T-helper 17 cell (primary cell): ENCODE measurements around the gene PCCB. TPM values are rescaled to one million over a fixed set of nuclear protein-coding genes. Genes with fewer than 3 reads are reported as not detected.
"Not testable (repeated sequence)": the region's sequence is repeated elsewhere in the genome, so short reads cannot be mapped to it uniquely, and the experiment has no call there.

Source experiments
- ATAC-seq: fragments of 150-1000 bp; cut with Tn5 transposase; 2 replicates; pipeline ENCODE4 v1.10.0; 2021; ENCODE audit warnings: mild to moderate bottlenecking, moderate library complexity
- DNase-seq, 3 donors: peaks; one replicate each; pipeline versions ENCODE4 v3.0.0 to v3.0.0-alpha.2; 2020 to 2021
- H3K9me3 ChIP-seq: one replicate; pipeline ENCODE4 v1.7.0; 2013; ENCODE audit warnings: low read length, mild to moderate bottlenecking; ENCODE audit not compliant: control insufficient read depth, poor library complexity, severe bottlenecking
- H3K27ac Mint-ChIP-seq: one replicate; pipeline ENCODE4 v1.8.0; 2022; ENCODE audit warnings: mild to moderate bottlenecking, moderate library complexity, mixed read lengths
- H3K27me3 Mint-ChIP-seq: one replicate; pipeline ENCODE4 v1.8.0; 2022; ENCODE audit warnings: mixed read lengths
- H3K36me3 Mint-ChIP-seq: one replicate; pipeline ENCODE4 v1.8.0; 2022; ENCODE audit warnings: low read depth, mixed read lengths
- H3K4me1 Mint-ChIP-seq: one replicate; pipeline ENCODE4 v1.8.0; 2022; ENCODE audit warnings: mild to moderate bottlenecking, mixed read lengths
- H3K4me3 Mint-ChIP-seq: one replicate; pipeline ENCODE4 v1.8.0; 2022; ENCODE audit warnings: mild to moderate bottlenecking, moderate library complexity, mixed read lengths
- total RNA-seq, 4 donors: library from RNA in 2 of 4; stranded (reverse) in 2 of 4; gene quantifications; one replicate each; pipeline ENCODE4 v1.2.3 and lab custom pipeline; 2022 to 2026

The PCCB gene
- total RNA-seq, 2 donors from 2014 or later = 13.0 to 13.3 TPM

DNA sequence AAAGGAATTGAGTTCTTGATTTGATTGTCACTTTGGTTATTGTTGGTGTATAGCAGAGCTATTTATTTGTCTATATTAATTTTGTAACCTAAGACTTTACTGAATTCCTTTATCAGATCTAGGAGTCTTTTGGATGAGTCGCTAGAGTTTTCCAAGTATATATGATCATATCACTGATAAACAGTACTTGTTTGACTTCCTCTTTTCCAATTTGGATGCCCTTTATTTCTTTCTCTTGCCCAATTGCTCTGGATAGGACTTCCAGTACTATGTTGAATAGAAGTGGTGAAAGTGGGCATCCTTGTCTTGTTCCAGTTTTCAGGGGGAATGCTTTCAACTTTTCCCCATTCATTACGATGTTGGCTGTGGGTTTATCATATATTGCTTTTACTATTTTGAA is 21.5 kb downstream of the PCCB start:
- not testable (repeated sequence) for H3K27me3 Mint-ChIP-seq
- peaks cover 11% of the 10 kb centered on the region for H3K36me3 Mint-ChIP-seq

DNA sequence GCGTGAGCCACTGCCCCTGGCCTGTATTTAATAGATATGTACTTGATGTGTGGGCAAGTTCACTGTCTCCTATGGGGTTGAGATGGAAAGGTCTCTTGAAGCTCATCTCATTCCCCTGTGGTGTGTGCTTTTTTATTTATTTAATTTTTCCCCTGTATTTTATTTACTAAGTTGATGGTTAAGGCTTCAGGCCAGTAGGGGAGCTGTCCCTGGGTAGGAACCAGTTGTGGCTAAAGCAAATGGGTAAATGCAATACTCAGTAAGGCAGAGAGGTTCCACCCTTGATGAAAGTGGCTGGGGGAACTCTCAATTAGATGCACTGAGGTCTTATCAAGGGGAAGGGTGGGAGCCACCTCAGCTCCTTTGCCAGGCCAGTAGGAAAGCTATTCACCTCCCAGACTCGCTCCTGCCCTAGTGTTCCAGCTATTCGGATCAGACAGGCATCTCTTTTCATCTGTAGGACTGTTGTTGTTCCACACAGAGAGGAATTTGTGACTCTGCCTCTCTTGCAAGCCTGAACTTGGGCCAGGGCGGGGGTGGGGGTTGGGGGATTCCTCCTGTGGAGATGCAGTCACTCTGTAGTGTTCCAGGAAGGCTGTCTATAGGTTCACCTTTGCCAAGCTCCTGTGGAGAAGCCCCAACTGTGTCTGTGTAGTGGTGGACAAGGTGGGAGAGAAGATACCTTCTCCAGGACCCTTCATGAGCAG is 26.1 kb downstream of the PCCB start:
- Mint-ChIP-seq H3K36me3 (peaks cover 14% of the 10 kb centered on the region), H3K4me1 (peaks cover 15% of the 10 kb centered on the region), H3K27me3 (no peaks in the 10 kb centered on the region), H3K4me3 (no peak overlapping the region), H3K27ac (no peak overlapping the region)
- H3K9me3 ChIP-seq = no peaks in the 10 kb centered on the region
- DNase-seq = no peak
- no peak for ATAC-seq

More for the DNA sequence above, 21.5 kb downstream of the PCCB start:
- not testable (repeated sequence) for H3K4me3 Mint-ChIP-seq, ATAC-seq, H3K27ac Mint-ChIP-seq, DNase-seq, H3K9me3 ChIP-seq
- peaks cover 24% of the 10 kb centered on the region for H3K4me1 Mint-ChIP-seq

DNA sequence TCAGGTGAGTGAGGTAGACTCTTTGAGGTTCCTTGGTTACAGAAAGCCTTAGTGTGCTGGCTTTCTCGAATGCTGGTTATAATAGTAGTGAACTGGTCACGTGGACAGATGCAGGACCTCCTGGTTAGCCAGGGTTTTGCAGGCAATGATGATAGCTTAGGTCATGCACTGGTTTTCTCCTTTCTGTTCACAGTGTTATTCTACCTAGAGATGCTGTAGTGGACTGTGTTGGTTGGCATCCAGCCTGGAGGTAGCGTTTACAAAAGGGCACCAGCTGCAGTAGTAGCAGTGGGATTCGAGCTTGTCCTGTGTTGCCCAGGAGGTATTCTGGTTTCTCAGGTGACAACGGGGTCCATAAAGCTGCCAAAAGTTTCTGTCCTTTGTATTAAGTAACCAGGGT is 27.0 kb downstream of the PCCB start:
- H3K9me3 ChIP-seq = no peaks in the 10 kb centered on the region
- peaks cover 14% of the 10 kb centered on the region for H3K36me3 Mint-ChIP-seq
- no peak overlapping the region for H3K4me3 Mint-ChIP-seq
- H3K27ac Mint-ChIP-seq = no peak overlapping the region
- ATAC-seq (no peak), DNase-seq (no peak)
- H3K4me1 Mint-ChIP-seq = peaks cover 7% of the 10 kb centered on the region
- H3K27me3 Mint-ChIP-seq = no peaks in the 10 kb centered on the region

DNA sequence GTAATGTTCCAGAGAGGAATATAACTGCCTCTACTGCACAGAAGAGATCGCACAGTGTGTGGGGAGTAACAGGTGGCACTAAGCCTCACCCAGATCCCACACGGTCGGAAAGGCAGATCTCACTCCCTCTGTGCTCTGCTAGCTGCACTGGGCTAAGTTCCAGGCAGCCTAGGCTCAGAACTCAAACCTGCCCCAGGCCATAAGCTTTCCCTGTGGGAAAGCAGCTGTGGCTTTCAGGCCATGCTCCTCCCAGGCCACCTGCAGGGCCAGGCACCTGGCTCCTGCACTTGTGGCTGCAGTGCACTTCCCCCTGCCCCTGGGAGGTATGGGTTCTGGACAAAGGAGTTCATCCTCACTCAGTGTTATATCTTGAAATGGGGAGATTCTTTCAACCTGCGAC is 27.5 kb downstream of the PCCB start:
- Mint-ChIP-seq H3K4me1 (peaks cover 4% of the 10 kb centered on the region), H3K36me3 (peaks cover 14% of the 10 kb centered on the region), H3K4me3 (no peak overlapping the region), H3K27ac (no peak overlapping the region), H3K27me3 (no peaks in the 10 kb centered on the region)
- no peak for DNase-seq
- no peaks in the 10 kb centered on the region for H3K9me3 ChIP-seq
- no peak for ATAC-seq

DNA sequence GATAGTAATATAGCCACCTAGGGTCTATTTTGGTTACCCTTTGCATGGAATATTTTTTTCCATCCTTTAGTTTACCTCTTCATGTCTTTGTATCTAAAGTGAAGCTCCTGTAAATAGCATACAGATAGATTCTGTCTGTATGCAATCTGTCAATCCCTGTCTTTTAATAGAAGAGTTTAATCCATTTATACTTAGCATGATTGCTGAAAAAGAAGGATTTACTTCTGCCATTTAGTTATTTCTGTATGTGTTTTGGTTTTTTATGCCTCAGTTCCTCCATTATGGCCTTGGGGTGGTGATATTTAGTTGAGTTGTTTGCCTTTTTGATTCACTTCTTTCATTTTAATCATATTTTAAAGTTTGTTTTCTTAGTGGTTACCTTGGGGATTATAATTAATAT is 29.0 kb downstream of the PCCB start:
- Mint-ChIP-seq H3K4me1 (peaks cover 7% of the 10 kb centered on the region), H3K27ac (no peak overlapping the region), H3K27me3 (no peaks in the 10 kb centered on the region), H3K36me3 (peaks cover 16% of the 10 kb centered on the region), H3K4me3 (no peak overlapping the region)
- no peak for ATAC-seq
- H3K9me3 ChIP-seq = no peaks in the 10 kb centered on the region
- DNase-seq = no peak

DNA sequence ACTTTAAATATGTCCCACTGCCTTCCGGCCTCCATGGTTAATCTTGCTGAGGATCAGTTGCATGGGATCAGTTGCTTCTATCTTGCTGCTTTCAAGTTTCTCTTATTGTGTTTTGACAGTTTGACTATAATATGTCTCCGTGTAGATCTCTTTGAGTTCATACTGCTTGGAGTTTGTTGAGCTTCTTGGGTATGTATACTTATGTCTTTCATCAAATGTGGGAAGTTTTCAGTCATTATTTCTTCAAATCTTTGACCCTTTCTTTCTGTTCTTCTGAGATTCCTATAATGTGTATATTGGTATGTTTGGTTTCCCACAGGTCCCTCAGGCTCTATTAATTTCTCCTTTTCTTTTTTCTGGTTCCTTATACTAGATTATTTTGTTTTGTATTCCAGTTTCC is 30.8 kb downstream of the PCCB start:
- ATAC-seq (no peak), DNase-seq (no peak)
- H3K9me3 ChIP-seq = no peaks in the 10 kb centered on the region
- H3K4me3 Mint-ChIP-seq = no peak overlapping the region
- peaks cover 20% of the 10 kb centered on the region for H3K36me3 Mint-ChIP-seq
- no peaks in the 10 kb centered on the region for H3K27me3 Mint-ChIP-seq
- no peak overlapping the region for H3K27ac Mint-ChIP-seq
- peaks cover 10% of the 10 kb centered on the region for H3K4me1 Mint-ChIP-seq

DNA sequence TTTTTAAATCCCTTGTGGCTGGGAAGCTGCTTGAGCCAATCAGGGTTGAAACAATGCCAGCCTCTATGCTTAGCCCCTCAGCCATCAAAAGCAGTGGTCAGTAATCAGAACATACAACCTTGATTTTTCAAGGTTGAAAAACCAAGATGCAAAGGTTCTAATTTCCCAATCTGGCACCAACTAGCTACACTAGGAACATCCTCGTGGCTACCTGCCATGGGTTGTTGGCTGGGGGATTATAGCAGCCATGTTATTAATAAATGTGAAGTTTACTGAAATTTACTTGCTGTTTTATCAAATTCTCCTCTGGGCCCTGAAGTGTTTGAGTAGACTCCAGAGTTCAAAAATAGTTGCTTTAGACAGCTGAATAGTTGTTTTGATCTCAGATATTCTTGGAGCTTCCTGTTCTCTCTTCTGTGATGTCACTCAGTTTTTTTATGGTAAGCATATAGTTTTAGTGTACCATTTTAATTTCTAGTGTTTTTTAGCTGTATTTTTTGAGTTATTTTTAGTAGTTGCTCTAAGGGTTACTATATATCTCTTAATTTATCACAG is 31.9 kb downstream of the PCCB start:
- H3K4me3 Mint-ChIP-seq = no peak overlapping the region
- no peak overlapping the region for H3K27ac Mint-ChIP-seq

DNA sequence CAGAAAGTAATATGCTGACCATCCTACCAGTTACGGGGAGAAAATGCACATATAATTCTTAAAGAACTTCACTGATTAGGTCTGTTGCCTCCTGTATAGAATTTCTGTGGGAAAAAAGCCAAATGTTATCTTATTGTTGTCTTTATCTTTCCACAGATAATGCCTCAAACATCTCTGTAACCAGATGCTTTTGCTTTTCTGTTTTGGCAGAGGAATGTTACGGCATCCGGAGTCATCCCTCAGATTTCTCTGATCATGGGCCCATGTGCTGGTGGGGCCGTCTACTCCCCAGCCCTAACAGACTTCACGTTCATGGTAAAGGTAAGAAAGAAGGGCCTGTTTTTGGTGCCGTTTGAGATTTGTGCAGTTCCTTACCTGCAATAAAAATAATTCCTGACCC is 33.5 kb downstream of the PCCB start:
- Mint-ChIP-seq H3K4me3 (no peak overlapping the region), H3K4me1 (peaks cover 17% of the 10 kb centered on the region), H3K36me3 (peaks cover 22% of the 10 kb centered on the region), H3K27me3 (no peaks in the 10 kb centered on the region), H3K27ac (no peak overlapping the region)
- H3K9me3 ChIP-seq = no peaks in the 10 kb centered on the region
- ATAC-seq = no peak
- no peak for DNase-seq

More for the DNA sequence above, 31.9 kb downstream of the PCCB start:
- DNase-seq (no peak), ATAC-seq (no peak)
- Mint-ChIP-seq H3K36me3 (peaks cover 23% of the 10 kb centered on the region), H3K4me1 (peaks cover 14% of the 10 kb centered on the region), H3K27me3 (no peaks in the 10 kb centered on the region)
- H3K9me3 ChIP-seq = no peaks in the 10 kb centered on the region

DNA sequence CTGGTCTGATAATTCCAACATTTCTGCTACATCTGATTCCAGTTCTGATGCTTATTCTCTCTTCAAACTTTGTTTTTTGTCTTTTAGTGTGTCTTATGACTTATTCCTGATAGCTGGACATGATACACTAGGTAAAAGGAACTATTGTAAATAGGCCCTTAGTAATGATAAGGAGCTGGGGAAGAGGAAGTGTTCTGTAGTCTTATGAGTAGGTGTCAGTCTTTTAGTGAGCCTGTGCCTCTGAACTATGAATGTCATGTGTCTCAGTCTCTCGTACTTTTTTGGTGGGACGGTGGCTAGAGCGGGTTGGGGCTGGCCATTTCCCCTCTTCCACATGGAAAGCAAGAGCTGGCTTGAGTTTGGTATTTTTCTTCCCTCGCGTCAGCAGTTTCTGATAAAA is 41.2 kb downstream of the PCCB start:
- ATAC-seq (no peak), DNase-seq (no peak)
- peaks cover 10% of the 10 kb centered on the region for H3K4me1 Mint-ChIP-seq
- H3K4me3 Mint-ChIP-seq = no peak overlapping the region
- H3K27ac Mint-ChIP-seq = no peak overlapping the region
- no peaks in the 10 kb centered on the region for H3K27me3 Mint-ChIP-seq
- H3K9me3 ChIP-seq = no peaks in the 10 kb centered on the region
- H3K36me3 Mint-ChIP-seq = peaks cover 15% of the 10 kb centered on the region

DNA sequence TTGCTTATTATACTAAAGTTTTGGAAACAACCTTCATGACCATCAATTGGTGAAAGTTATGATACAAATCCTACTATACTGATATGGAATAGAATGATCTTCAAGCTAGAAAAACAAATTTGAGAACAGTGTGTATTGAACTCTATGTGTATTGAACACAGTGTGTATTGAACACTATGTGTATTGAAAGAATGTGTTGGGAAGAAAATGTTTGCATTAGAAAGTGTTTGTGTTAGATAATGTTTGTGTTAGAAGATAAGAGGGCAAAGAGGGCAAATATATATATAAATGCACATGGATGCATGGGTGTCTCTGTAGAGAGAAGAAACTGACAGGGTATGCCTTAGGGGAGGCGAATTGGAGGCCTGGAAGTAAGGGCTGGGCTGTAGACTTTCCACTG is 42.4 kb downstream of the PCCB start:
- H3K36me3 Mint-ChIP-seq = peaks cover 14% of the 10 kb centered on the region
- H3K4me3 Mint-ChIP-seq = no peak overlapping the region
- DNase-seq = no peak
- H3K27me3 Mint-ChIP-seq = no peaks in the 10 kb centered on the region
- peaks cover 8% of the 10 kb centered on the region for H3K4me1 Mint-ChIP-seq
- no peak for ATAC-seq
- no peak overlapping the region for H3K27ac Mint-ChIP-seq
- no peaks in the 10 kb centered on the region for H3K9me3 ChIP-seq

DNA sequence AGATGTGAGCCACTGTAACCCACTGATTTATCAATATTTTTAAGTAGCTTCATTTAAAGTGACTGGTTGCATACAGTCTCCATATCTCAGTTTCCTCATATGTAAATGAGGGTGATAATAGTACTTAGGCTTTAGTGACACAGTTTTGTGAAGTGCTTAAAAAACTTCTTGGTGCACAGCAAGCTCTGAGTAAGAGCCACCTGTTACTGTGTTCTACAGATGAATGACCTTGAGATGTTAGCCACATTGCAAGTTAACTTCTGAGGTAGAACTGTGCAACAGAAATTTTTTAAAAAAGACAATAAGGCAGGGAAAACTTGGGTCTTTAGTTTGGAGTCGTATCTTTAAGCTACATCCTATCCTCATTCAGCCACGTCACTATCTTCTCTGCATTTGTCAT is 43.1 kb downstream of the PCCB start:
- Mint-ChIP-seq H3K27me3 (no peaks in the 10 kb centered on the region), H3K4me1 (peaks cover 7% of the 10 kb centered on the region), H3K36me3 (peaks cover 14% of the 10 kb centered on the region), H3K4me3 (no peak overlapping the region), H3K27ac (no peak overlapping the region)
- ATAC-seq (no peak), DNase-seq (no peak)
- no peaks in the 10 kb centered on the region for H3K9me3 ChIP-seq

DNA sequence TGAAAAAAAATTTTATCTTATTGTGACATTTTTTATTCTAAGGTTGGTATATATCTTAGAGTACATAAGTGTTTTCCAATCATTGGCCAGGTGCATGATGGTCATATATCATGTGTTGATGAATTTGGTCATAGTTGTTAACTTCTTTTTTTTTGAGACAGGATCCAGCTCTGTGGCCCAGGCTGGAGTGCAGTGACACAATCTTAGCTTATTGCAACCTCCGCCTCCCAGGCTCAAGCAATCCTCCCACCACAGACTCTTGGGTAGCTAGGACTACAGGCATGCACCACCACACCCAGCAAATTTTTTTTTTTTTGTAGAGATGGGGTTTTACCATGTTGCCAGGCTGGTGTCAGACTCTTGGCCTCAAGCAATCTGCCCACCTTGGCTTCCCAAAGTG is 44.0 kb downstream of the PCCB start:
- Mint-ChIP-seq H3K4me1 (peaks cover 7% of the 10 kb centered on the region), H3K4me3 (no peak overlapping the region), H3K27me3 (no peaks in the 10 kb centered on the region), H3K27ac (no peak overlapping the region), H3K36me3 (peaks cover 14% of the 10 kb centered on the region)
- DNase-seq (no peak), ATAC-seq (no peak)
- H3K9me3 ChIP-seq = no peaks in the 10 kb centered on the region

DNA sequence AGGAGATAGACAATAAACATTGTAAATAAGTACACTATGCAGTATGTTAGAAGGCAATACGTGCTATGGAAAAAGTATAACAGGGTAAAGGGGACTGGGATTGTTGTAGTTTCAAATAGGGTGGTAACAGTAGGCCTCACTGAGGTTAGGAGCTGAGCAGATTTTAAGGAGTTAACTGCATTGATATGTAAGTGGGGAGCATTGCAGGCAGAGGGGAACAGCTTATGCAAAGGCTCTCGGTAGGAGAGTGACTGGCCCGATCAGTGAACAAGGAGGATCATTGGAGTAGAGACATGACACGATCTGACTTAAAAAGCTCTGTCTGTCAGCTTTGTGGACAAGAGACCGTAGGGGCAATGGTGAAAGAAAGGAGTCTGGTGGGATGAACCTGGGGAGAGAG is 46.8 kb downstream of the PCCB start:
- no peaks in the 10 kb centered on the region for H3K9me3 ChIP-seq
- Mint-ChIP-seq H3K27me3 (no peaks in the 10 kb centered on the region), H3K27ac (no peak overlapping the region), H3K4me3 (no peak overlapping the region), H3K4me1 (peaks cover 4% of the 10 kb centered on the region), H3K36me3 (peaks cover 18% of the 10 kb centered on the region)
- no peak for DNase-seq
- no peak for ATAC-seq

DNA sequence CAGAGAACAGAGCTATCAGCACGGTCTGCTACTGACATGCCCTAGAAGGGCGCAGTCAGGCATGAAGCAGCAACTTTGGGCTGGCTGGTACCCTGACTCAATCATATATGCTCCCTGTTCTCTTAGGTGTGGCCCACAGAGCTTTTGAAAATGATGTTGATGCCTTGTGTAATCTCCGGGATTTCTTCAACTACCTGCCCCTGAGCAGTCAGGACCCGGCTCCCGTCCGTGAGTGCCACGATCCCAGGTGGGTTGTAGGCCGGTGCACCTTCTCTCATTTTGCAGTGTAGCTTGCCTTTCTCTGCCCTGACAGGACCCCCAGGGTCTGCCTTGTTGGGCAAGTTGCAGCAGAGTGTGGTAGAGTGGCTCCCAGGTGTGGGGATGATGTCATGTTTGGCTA is 47.7 kb downstream of the PCCB start:
- peaks cover 4% of the 10 kb centered on the region for H3K4me1 Mint-ChIP-seq
- no peak overlapping the region for H3K27ac Mint-ChIP-seq
- DNase-seq (no peak), ATAC-seq (no peak)
- H3K36me3 Mint-ChIP-seq = peaks cover 16% of the 10 kb centered on the region
- H3K4me3 Mint-ChIP-seq = no peak overlapping the region
- H3K9me3 ChIP-seq = no peaks in the 10 kb centered on the region
- no peaks in the 10 kb centered on the region for H3K27me3 Mint-ChIP-seq
